NT2/D1 (cell line): ENCODE data around the gene RTN1.

ENCODE experiments used
- SUZ12 ChIP-seq: IDR thresholded peaks from 2 replicates; pipeline ENCODE4 v1.6.1; 2011; ENCODE audit not compliant: insufficient read length, insufficient read depth; ENCODE audit errors: extremely low read depth
- YY1 ChIP-seq: IDR thresholded peaks from 2 replicates; pipeline ENCODE4 v1.6.1; 2011; ENCODE audit not compliant: insufficient read length, insufficient read depth
- ZNF274 ChIP-seq: IDR thresholded peaks from 2 replicates; pipeline ENCODE4 v1.6.1; 2011; ENCODE audit warnings: mild to moderate bottlenecking, low read depth, low read length

DNA sequence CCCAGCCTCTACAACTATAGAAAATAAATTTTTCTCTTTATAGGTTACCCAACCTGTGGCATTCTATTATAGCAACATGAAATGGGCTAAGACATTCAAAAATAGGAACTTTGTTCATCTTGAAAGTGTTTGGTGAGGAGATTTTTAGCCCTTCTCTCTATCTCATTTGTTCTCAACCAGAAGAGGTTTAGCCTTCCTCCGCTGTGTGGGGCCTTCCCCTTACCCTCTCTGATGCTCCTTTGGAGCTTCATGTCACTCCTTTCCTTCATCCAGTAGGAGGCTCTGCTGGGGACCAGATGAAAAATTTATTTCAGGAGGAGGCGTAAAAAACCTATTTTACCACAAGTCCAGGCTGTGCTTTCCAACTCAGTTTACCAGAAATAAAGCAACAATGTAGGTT is 94.1 kb downstream of the RTN1 start:
- TF ChIP-seq ZNF274, result no peak
- TF ChIP-seq YY1, result no peak
- no peak for TF ChIP-seq SUZ12
